Measurements from ENCODE around the gene INPP4B.

- TF ChIP-seq EP300 (IDR thresholded peaks at IDR 0.05) = no peak
- no peak for TF ChIP-seq CTCF (IDR thresholded peaks at IDR 0.05)
- TF ChIP-seq POLR2AphosphoS5 (IDR thresholded peaks at IDR 0.05) = no peak
Observed at GRCh38 chr4:142686081-142686480, 160.0 kb downstream of the INPP4B start.
